ENCODE measurements around the gene MKLN1. TPM values are rescaled to one million over a fixed set of nuclear protein-coding genes. Genes with fewer than 3 reads are reported as not detected.

The MKLN1 gene
- total RNA-seq, 1 experiment from 2014 or later: 48.5 TPM

DNA sequence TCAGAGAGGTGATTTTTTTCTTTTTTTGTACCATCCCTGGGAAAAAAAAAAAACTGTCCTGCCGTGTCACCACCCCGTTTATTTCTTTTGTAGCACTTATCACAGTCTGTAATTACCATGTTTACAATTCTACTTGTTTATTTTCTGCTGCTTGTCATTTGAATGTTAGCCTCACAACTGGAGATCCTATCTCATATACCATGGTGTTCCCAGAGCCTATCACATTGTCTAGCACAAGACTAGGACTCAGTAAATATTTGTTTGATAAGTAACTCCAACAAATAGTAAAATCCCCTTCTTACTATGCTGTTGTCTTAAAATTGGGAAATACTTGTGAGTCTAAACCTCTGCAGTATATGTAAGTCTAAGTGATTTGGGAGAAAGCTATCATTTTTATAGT lies 36.0 kb downstream of the MKLN1 start:
- ChIA-PET CTCF (no interaction called here), POLR2A (no interaction called here), RAD21 (ENCODE audit: low non-redundant PET in 1 of 2, low total read pairs in 2 of 2, uncharacterized antibody in 2 of 2, unreplicated experiment in 2 of 2) (no interaction called here)
- Histone ChIP-seq H3K36me3 (ENCODE audit: control insufficient read depth in 1 of 2, insufficient read depth in 2 of 2, low read length in 2 of 2) (no peaks in the 10 kb centered on the region), H3K27ac (ENCODE audit: low read depth, low read length) (no peak overlapping the region), H2AFZ (ENCODE audit: low read depth, low read length, poor library complexity, severe bottlenecking) (no peak overlapping the region), H3K4me2 (ENCODE audit: low read length) (no peak overlapping the region), H3K4me1 (ENCODE audit: control insufficient read depth in 1 of 2, insufficient read depth in 2 of 2, low read length in 2 of 2) (no peaks in the 10 kb centered on the region), H3K79me2 (ENCODE audit: insufficient read depth, low read length) (peaks cover 100% of the 10 kb centered on the region), H3K27me3 (ENCODE audit: insufficient read depth, low read length) (no peaks in the 10 kb centered on the region), H3K9me3 (ENCODE audit: control insufficient read depth in 1 of 2, insufficient read depth in 1 of 2, low read depth in 1 of 2, low read length in 2 of 2) (no peaks in the 10 kb centered on the region), H3K9ac (ENCODE audit: low read length) (no peak overlapping the region), H3K9me2 (ENCODE audit: insufficient read depth) (no peaks in the 10 kb centered on the region), H4K20me1 (ENCODE audit: insufficient read depth) (peaks cover 9% of the 10 kb centered on the region; the same call in 1 of the 2 replicates), H3K4me3 (replicated peaks in 1 of 2; ENCODE audit: low read depth in 1 of 2, low read length in 2 of 2) (no peak overlapping the region)
- no peak for DNase-seq (ENCODE audit: low read depth, low spot score)
- BruUV-seq (replicated peaks): no TSS peak
- ATAC-seq: no peak
- intact Hi-C loops (cut with micrococcal nuclease): no loop called here
- TF ChIP-seq POLR2AphosphoS5 (IDR thresholded peaks at IDR 0.05; ENCODE audit: low read depth, low read length): no peak
- TF ChIP-seq FOSL1 (IDR thresholded peaks at IDR 0.05; ENCODE audit: low read depth): no peak
- no peak for TF ChIP-seq ELF1 (IDR thresholded peaks at IDR 0.05; ENCODE audit: borderline replicate concordance, low read depth)
- TF ChIP-seq CEBPB (IDR thresholded peaks at IDR 0.05; ENCODE audit: low read depth): no peak
- TF ChIP-seq EZH2 (IDR thresholded peaks at IDR 0.05): no peak
- TF ChIP-seq EGR1 (IDR thresholded peaks at IDR 0.05; ENCODE audit: low read depth): no peak
- no peak for TF ChIP-seq ZFX (IDR thresholded peaks at IDR 0.05)
- TF ChIP-seq JUND (IDR thresholded peaks at IDR 0.05): no peak
- no peak for TF ChIP-seq SIN3A (IDR thresholded peaks at IDR 0.05; ENCODE audit: low read depth)
- no peak for TF ChIP-seq TCF7L2 (IDR thresholded peaks at IDR 0.05; ENCODE audit: borderline replicate concordance, extremely low read depth, insufficient read depth, insufficient read length)
- TF ChIP-seq SRF (IDR thresholded peaks at IDR 0.05; ENCODE audit: low read depth): no peak
- TF ChIP-seq CTCF (IDR thresholded peaks at IDR 0.05 in 2 of 3, conservative IDR thresholded peaks at IDR 0.05 in 1 of 3; ENCODE audit: borderline replicate concordance in 1 of 3, insufficient read depth in 1 of 3, low read depth in 2 of 3, low read length in 2 of 3): no peak
- no peak for TF ChIP-seq POLR2A (IDR thresholded peaks at IDR 0.05; ENCODE audit: borderline replicate concordance, extremely low read depth, insufficient read depth, insufficient read length)
- TF ChIP-seq CBX3 (IDR thresholded peaks at IDR 0.05; ENCODE audit: low read depth): no peak
- TF ChIP-seq, protein P1, sequence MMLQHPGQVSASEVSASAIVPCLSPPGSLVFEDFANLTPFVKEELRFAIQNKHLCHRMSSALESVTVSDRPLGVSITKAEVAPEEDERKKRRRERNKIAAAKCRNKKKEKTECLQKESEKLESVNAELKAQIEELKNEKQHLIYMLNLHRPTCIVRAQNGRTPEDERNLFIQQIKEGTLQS (IDR thresholded peaks at IDR 0.05): no peak
- no peak for TF ChIP-seq YY1 (IDR thresholded peaks at IDR 0.05; ENCODE audit: extremely low read depth, insufficient replicate concordance, low read depth, low read length)
- no peak for TF ChIP-seq SP1 (IDR thresholded peaks at IDR 0.05; ENCODE audit: low read depth)
- TF ChIP-seq RAD21 (IDR thresholded peaks at IDR 0.05; ENCODE audit: low read depth): no peak
- TF ChIP-seq EZH2phosphoT487 (IDR thresholded peaks at IDR 0.05; ENCODE audit: borderline replicate concordance): no peak
- no peak for TF ChIP-seq MAX (IDR thresholded peaks at IDR 0.05)

Data from HCT116 (cell line).